HFF-Myc (cell line): ENCODE measurements around the gene UTP11.

ENCODE experiments used
- DNase-seq: peaks from one replicate; pipeline ENCODE4 v3.0.0-alpha.2; 2011; ENCODE audit warnings: low read depth; ENCODE audit errors: extremely low read depth
- H3K4me3 ChIP-seq: replicated peaks from 2 replicates; pipeline ENCODE4 v1.5.1; 2011; ENCODE audit warnings: low read depth, mild to moderate bottlenecking, control low read depth, low read length
- TF ChIP-seq, protein P1 (sequence below): IDR thresholded peaks from 2 replicates; pipeline ENCODE4 v1.5.1; 2012; ENCODE audit warnings: mild to moderate bottlenecking, low read depth, low read length, control low read depth; ENCODE audit errors: missing control alignments

The UTP11 gene

DNA sequence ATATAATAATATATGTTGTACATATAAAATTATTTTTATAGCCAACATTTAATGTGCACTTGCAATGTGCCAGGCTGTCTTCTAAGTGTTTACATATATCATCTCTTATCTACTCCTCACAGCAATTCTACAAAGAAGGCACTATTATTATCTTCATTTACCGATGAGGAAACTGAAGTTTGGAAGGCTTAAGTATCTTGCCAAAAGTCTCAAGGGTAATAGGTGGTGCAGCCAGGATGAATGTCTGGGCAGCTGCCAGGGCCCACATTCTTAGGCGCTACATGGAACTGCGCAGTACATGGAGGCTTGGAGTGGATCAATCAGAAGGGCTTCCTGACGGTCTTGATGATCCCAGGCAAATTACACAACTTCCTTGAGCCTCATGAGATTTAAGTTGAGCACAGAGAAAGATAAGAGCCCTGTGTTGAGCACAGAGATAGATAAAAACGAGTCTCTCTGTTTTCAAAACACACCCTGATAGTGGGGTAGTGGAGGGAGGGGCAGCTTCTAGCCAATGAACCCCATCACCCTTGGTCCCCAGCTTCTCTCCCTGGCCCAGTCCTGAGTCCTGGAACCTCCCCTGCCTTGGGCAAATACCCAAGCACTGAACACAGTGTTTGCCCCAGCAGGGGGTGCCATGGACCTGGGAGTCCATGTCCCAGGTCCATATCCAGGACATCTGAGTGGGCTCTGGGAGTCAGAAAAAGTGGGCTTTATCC, 24.8 kb downstream of the UTP11 start:
- H3K4me3 ChIP-seq = no peak overlapping the region
- no peak for DNase-seq
- TF ChIP-seq, protein P1, sequence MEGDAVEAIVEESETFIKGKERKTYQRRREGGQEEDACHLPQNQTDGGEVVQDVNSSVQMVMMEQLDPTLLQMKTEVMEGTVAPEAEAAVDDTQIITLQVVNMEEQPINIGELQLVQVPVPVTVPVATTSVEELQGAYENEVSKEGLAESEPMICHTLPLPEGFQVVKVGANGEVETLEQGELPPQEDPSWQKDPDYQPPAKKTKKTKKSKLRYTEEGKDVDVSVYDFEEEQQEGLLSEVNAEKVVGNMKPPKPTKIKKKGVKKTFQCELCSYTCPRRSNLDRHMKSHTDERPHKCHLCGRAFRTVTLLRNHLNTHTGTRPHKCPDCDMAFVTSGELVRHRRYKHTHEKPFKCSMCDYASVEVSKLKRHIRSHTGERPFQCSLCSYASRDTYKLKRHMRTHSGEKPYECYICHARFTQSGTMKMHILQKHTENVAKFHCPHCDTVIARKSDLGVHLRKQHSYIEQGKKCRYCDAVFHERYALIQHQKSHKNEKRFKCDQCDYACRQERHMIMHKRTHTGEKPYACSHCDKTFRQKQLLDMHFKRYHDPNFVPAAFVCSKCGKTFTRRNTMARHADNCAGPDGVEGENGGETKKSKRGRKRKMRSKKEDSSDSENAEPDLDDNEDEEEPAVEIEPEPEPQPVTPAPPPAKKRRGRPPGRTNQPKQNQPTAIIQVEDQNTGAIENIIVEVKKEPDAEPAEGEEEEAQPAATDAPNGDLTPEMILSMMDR = peak; percentile 37

DNA sequence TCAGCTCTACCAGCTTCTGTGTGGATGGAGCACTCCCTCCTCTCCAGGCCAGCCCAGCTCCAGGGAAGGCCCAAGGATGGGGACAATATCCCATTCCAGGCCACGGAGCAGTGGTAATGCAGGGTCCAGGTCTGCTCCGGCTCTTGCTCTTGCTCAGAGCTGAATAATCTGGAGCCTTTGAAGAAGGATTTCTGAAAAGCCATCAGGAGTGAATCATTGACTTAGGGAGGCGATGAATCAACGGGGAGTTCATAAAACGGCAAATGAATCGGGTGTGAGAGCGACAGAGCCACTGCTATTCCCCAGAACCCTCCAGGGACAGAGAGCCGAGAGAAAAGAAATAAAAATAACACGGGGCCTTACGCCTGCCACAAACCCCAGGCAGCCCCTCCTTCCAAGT, 26.3 kb downstream of the UTP11 start:
- TF ChIP-seq, protein P1 = no peak
- no peak for DNase-seq
- no peak overlapping the region for H3K4me3 ChIP-seq

- TF ChIP-seq, protein P1 = no peak
- H3K4me3 ChIP-seq = no peak overlapping the region
- DNase-seq = no peak
Measured at GRCh38 chr1:38039331-38040088, 27.0 kb downstream of the UTP11 start.

DNA sequence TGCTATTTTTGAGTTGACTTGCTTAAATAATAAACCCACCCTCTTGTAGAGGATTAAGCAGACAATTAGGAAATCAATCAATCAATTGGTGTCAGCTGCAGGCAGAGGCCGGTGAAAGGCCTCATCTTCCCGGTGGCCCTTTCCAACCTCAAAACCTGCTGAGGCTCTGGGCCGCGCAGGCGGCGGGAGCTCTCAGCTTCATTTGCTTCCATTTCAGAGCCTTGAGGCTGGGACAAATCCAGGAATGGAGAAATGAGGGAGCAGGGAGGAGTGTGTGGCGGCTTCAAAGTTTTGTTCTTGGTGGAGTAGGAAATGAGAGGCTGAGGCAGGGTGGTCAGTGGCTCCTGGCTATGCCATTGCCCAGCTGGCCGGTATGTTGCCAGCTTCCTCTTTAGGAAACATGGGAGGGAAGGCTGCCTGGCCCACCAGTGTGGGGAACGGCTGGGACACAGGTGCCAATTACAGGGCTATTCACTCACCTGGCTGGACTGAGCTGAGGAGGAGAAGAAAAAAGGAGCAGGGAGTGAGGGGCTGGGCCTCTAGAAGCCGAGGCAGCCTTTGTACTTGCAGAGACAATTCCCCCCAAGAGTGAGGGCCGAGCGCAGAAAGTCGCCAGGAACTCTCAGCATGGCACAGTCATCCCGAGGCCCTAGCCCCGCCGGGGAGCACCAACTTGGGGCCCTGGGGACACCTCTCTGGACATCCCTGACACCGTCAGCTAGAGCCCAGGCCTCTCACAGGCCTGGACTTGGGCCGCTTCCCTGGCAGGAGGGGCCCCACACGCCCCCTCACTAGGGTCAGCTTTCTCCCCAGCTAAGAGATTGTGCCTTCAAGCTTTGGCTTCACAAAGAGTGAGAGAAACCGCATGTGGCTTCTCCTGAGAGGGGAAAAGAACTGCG, 29.7 kb downstream of the UTP11 start:
- no peak for DNase-seq
- no peak overlapping the region for H3K4me3 ChIP-seq
- TF ChIP-seq, protein P1 = no peak

- H3K4me3 ChIP-seq = no peak overlapping the region
- TF ChIP-seq, protein P1 = no peak
- DNase-seq = no peak
Measured at GRCh38 chr1:38043036-38043747, 30.7 kb downstream of the UTP11 start.
